K562 (cell line): ENCODE results near the gene HMCES.

Source experiments
- CREB1 ChIP-seq, 2 experiments: sonication (generic) in 1 of 2; formaldehyde crosslinking in 1 of 2; IDR thresholded peaks; 2 replicates each; pipeline versions ENCODE4 v1.6.1 to v1.8.0; 2012 to 2022; ENCODE audit warnings: inconsistent platforms in 1 of 2, mild to moderate bottlenecking in 1 of 2, missing genetic modification reagents in 1 of 2, moderate library complexity in 1 of 2
- CTCF ChIP-seq, 3 experiments: IDR thresholded peaks in 2 of 3; conservative IDR thresholded peaks in 1 of 3; 2 replicates each; pipeline ENCODE4 v1.5.1; 2011 to 2012; ENCODE audit warnings: low read length in 3 of 3, mild to moderate bottlenecking in 3 of 3, control low read depth in 2 of 3, improper control_type of control experiment in 1 of 3, inconsistent platforms in 1 of 3, low read depth in 1 of 3, mixed read lengths in 1 of 3, moderate library complexity in 1 of 3; ENCODE audit not compliant: insufficient read depth in 2 of 3
- FOXJ3 ChIP-seq: sonication (generic); formaldehyde crosslinking; IDR thresholded peaks from 2 replicates; pipeline ENCODE4 v1.4.0; 2020; ENCODE audit warnings: mild to moderate bottlenecking, missing genetic modification reagents
- HNRNPLL ChIP-seq: fragments of 200-400 bp; formaldehyde crosslinking; IDR thresholded peaks from 2 replicates; pipeline ENCODE4 v1.6.1; 2017; ENCODE audit warnings: low read length, low read depth, mild to moderate bottlenecking; ENCODE audit not compliant: poor library complexity, severe bottlenecking
- MTA2 ChIP-seq: fragments of 450-650 bp; IDR thresholded peaks from 2 replicates; pipeline ENCODE4 v1.6.1; 2016; ENCODE audit warnings: low read depth
- PCBP1 ChIP-seq: fragments of 200-400 bp; formaldehyde crosslinking; IDR thresholded peaks from 2 replicates; pipeline ENCODE4 v1.6.1; 2018; ENCODE audit warnings: mild to moderate bottlenecking, low read depth, low read length; ENCODE audit not compliant: poor library complexity, severe bottlenecking
- SETDB1 ChIP-seq: IDR thresholded peaks from one replicate; pipeline ENCODE4 v1.6.1; 2012; ENCODE audit warnings: low read length, control low read depth, inconsistent platforms
- ZNF263 ChIP-seq: sonication (generic); formaldehyde crosslinking; IDR thresholded peaks from 2 replicates; pipeline ENCODE4 v1.8.0; 2022; ENCODE audit warnings: mild to moderate bottlenecking, missing genetic modification reagents, borderline replicate concordance

- no peak for TF ChIP-seq HNRNPLL
- peak; percentile 58 to 95 (median 68); a peak in 5 of 6 replicates for TF ChIP-seq CTCF (IDR thresholded peaks at IDR 0.05 in 2 of 3, conservative IDR thresholded peaks at IDR 0.05 in 1 of 3; ENCODE audit: insufficient read depth in 2 of 3, low read depth in 1 of 3, low read length in 3 of 3)
- TF ChIP-seq SETDB1, result no peak
- no peak for TF ChIP-seq PCBP1
- TF ChIP-seq MTA2, result no peak
- no peak for TF ChIP-seq FOXJ3 (CRISPR knock-in tag)
- no peak for TF ChIP-seq ZNF263 (CRISPR knock-in tag)
- no peak for TF ChIP-seq CREB1 (IDR thresholded peaks at IDR 0.05)
- TF ChIP-seq CREB1 (CRISPR knock-in tag; IDR thresholded peaks at IDR 0.05), result 0 out of 2 replicates have a peak, but pooled peaks have one; percentile 25
Observed at GRCh38 chr3:129343643-129344360, 65.1 kb downstream of the HMCES start.
